Activated naive CD4-positive, alpha-beta T cell treated with anti-CD3 and anti-CD28 coated beads, Interleukin-2, amount 10 ng/mL, durations not matched to agents 7 days and 5 days (primary cell): ENCODE results near the gene MEF2D.

ENCODE experiments used
- CTCF ChIA-PET: fragments of 350-600 bp; sonication (Branson Sonifier 250); formaldehyde crosslinking; loops from one replicate; lab custom pipeline; 2021; ENCODE audit warnings: antibody characterized with exemption; lab: Charles Lee
- DNase-seq: peaks from one replicate; pipeline ENCODE4 v3.0.0-alpha.2; 2020
- H3K27ac Mint-ChIP-seq: one replicate; pipeline ENCODE4 v1.8.0; 2021; ENCODE audit warnings: mild to moderate bottlenecking, moderate library complexity, mixed read lengths
- H3K27me3 Mint-ChIP-seq: one replicate; pipeline ENCODE4 v1.8.0; 2021; ENCODE audit warnings: mild to moderate bottlenecking, mixed read lengths
- H3K36me3 Mint-ChIP-seq: one replicate; pipeline ENCODE4 v1.8.0; 2021; ENCODE audit warnings: mixed read lengths
- H3K4me1 Mint-ChIP-seq: one replicate; pipeline ENCODE4 v1.8.0; 2021; ENCODE audit warnings: mixed read lengths
- H3K4me3 Mint-ChIP-seq: one replicate; pipeline ENCODE4 v1.8.0; 2021; ENCODE audit warnings: mild to moderate bottlenecking, moderate library complexity, mixed read lengths
- H3K9me3 Mint-ChIP-seq: one replicate; pipeline ENCODE4 v1.8.0; 2021; ENCODE audit warnings: mixed read lengths

MEF2D gene

DNA sequence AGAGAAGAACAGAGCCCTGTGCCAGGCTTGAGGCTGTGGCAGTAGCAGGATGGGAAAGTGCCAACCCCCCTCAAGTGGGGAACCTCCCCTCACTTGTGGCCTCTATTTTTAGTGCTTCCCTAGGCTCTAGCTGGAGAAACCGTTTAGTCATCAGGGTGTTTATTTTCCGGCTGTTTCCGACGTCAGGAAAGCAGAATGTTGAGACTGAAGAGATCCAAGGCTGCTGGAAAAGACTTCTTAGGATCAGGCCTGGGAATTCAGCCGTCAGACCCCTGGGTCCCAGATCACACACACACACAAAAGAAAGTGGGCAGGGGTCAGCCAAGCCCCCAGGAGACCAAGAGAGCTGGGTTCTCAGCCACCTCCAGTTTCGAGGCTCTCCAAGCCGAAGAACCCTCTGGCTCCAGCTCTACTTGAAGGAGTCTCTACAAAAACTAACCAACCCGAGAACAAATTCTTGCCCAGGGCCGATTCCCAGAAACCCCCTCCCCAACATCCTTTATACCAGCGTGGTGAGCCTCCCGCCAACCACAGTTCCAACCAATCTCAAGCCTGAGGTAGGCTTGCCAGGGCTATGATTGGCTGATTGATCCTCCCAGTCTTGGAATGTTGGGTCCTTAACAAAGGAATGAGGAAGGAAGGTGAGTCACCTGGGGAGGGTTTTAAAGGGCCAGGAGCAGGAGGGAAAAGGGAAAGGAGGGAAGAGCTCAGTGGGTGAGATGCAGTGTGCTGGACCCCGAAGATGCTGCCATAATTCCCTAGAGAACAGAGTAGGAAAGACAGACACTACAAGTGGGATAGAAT, 2.5 kb upstream of the MEF2D start:
- Mint-ChIP-seq H3K27ac (peak overlapping the region; percentile 98), H3K4me3 (peak overlapping the region; percentile 10)
- DNase-seq = no peak

DNA sequence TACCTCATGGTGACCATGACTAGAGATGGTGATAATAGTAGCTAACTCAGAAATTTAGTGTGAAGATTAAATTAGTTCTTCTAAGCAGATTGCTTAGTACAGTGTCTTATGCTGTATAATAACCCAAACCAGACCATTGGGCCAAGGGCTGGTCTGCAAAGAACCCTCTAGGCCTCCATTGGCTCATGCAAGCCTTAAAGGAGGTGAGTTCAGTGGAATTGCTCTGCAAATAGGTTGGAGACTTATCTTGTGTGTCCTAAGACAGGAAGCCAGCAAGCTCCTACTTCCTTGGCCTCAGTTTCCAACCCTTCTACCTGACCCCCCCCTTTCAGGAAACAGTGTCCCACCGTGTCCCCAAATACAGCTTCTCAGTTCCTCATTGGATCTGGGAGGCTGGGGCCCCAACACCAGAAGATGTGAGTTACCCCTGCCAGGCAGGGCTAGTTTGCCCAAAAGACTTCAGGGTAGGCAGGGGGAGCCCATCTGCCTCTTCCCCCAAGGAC, 1.9 kb upstream of the MEF2D start:
- Mint-ChIP-seq H3K4me3 (peak overlapping the region; percentile 76), H3K9me3 (no peaks in the 10 kb centered on the region), H3K4me1 (peaks cover 71% of the 10 kb centered on the region), H3K27me3 (peaks cover 5% of the 10 kb centered on the region), H3K36me3 (peaks cover 15% of the 10 kb centered on the region), H3K27ac (peak overlapping the region; percentile 98)
- CTCF ChIA-PET = interaction anchor here (1.3 to 10.8 kb wide), 4 partner anchors 17 to 106 kb away, joined by 6 to 150 read pairs (median 14); no protein-coding TSS in a partner anchor
- DNase-seq = no peak

More for the DNA sequence above, 2.5 kb upstream of the MEF2D start:
- Mint-ChIP-seq H3K4me1 (peaks cover 71% of the 10 kb centered on the region), H3K36me3 (peaks cover 12% of the 10 kb centered on the region), H3K9me3 (no peaks in the 10 kb centered on the region), H3K27me3 (peaks cover 5% of the 10 kb centered on the region)
- CTCF ChIA-PET = interaction anchor here (1.1 to 10.8 kb wide), 5 partner anchors 18 to 105 kb away, joined by 5 to 150 read pairs (median 8); partner anchors contain the start of gene GPATCH4

DNA sequence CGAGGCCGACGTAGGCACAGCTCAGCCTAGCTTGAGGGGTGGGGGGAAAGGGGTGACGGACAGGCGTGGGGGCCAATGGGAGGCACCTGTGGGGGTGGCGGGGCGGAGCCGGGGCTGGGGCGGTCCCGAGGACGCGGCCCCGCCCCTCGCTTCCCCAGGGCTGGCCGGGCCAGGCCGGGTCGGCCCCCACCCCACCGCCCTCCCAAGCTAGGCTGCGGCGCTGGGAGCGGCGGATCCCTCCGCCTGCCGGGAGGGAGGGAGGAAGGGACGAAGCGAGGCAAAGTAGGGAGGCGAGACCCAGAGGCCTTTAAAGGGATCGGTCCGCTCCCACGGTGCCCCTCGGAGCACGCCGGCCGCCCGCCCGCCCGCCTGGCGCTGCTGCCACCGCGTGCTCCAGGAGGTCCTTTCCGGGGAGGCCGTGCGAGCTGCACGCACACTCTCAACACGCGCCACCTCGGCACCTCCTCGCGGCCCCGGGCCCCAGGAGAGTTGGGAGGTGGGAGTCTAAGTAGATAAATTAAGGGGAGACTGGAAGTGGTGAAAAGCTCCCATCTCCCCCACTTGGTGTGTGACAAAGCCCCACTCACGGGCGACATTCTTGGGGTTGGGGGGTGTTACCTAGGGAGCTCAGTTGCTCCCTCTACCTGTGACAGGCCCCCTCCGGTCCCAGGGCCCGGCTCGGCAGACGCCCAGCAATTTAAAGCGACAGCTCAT, 375 bp upstream of the MEF2D start:
- H3K9me3 Mint-ChIP-seq = no peaks in the 10 kb centered on the region
- CTCF ChIA-PET = interaction anchor here (0.6 to 10.8 kb wide), 9 partner anchors 15 to 85 kb away, joined by 3 to 150 read pairs (median 3); no protein-coding TSS in a partner anchor
- peak; percentile 93 for DNase-seq
- H3K27me3 Mint-ChIP-seq = peaks cover 5% of the 10 kb centered on the region
- H3K27ac Mint-ChIP-seq = peak overlapping the region; percentile 98
- H3K4me3 Mint-ChIP-seq = peak overlapping the region; percentile 89
- H3K4me1 Mint-ChIP-seq = peaks cover 76% of the 10 kb centered on the region
- peaks cover 25% of the 10 kb centered on the region for H3K36me3 Mint-ChIP-seq

DNA sequence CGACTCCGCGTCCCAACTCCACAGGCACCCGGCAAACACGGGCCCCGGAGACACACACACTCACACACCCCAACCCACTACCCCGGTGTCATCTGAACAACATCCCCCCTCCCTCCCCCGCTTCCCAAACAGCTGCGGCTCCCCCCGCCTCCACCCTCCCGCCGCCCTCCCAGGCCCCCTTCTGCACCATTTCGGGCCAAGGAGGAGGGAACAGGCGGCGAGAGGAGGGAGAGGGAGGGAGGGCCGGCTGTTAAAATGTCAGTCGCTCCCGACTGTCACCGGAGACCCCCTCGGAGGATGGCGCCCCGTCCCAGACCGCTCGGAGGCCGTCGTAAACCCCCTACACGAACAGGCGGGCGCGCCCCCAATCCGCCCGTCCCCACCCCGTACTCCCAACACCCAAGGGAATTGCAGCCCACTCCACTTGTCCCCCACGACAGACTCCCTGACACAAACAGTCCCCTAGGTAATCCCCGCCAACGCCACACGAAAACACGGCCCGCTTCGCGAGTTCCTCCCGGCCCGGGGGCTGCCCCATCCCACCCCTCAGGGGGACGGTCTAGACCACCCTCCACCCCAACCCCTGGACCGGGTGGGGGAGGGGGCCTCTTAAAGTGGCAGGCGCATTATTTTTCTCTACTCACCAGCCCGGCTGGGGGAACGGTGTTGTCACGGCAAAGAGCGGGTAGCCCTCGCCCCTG, 583 bp downstream of the MEF2D start:
- Mint-ChIP-seq H3K4me3 (peak overlapping the region; percentile 89), H3K36me3 (peaks cover 31% of the 10 kb centered on the region), H3K27me3 (peaks cover under 1% of the 10 kb centered on the region), H3K9me3 (no peaks in the 10 kb centered on the region), H3K27ac (peak overlapping the region; percentile 95), H3K4me1 (peaks cover 74% of the 10 kb centered on the region)
- DNase-seq = peak; percentile 70
- CTCF ChIA-PET = interaction anchor here (0.9 to 10.8 kb wide), 3 partner anchors 14 to 41 kb away, joined by 3 to 150 read pairs (median 21); no protein-coding TSS in a partner anchor

DNA sequence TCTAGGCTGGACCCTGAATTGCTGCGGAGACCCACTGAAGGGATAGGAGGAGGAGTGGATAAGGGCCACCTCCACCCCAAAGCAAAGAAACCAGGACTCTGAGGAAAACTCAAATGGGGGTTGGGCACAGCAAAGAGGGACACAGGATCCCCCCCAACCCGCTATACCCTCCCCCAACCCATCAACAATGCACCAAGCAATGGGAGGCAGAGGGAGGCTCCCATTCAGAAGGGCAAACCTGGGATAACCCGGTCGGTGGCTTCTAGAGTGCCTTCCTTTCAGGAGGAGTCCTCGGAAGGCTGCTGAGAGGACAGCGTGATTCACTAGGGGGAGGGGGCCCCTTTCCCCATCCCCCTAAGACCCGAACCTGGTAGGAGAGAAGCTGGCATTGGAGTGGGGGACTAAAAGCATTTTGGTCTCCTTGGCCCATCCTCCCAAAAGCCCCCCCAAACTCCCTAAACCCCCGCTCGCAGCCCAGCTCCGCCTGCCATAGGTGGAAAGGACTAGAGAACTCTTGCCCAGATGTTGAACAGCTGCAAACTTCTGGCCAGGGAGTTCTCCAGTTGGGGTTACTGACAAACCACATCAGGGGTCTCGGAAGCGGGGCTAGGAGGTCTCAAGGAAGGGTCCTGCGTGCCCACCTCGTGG, 1.3 kb downstream of the MEF2D start:
- H3K27me3 Mint-ChIP-seq = no peaks in the 10 kb centered on the region
- H3K4me1 Mint-ChIP-seq = peaks cover 72% of the 10 kb centered on the region
- H3K4me3 Mint-ChIP-seq = peak overlapping the region; percentile 89
- CTCF ChIA-PET = interaction anchor here (0.9 to 10.8 kb wide), 3 partner anchors 14 to 40 kb away, joined by 3 to 150 read pairs (median 3); no protein-coding TSS in a partner anchor
- no peaks in the 10 kb centered on the region for H3K9me3 Mint-ChIP-seq
- peaks cover 33% of the 10 kb centered on the region for H3K36me3 Mint-ChIP-seq
- H3K27ac Mint-ChIP-seq = peak overlapping the region; percentile 82
- DNase-seq = no peak

DNA sequence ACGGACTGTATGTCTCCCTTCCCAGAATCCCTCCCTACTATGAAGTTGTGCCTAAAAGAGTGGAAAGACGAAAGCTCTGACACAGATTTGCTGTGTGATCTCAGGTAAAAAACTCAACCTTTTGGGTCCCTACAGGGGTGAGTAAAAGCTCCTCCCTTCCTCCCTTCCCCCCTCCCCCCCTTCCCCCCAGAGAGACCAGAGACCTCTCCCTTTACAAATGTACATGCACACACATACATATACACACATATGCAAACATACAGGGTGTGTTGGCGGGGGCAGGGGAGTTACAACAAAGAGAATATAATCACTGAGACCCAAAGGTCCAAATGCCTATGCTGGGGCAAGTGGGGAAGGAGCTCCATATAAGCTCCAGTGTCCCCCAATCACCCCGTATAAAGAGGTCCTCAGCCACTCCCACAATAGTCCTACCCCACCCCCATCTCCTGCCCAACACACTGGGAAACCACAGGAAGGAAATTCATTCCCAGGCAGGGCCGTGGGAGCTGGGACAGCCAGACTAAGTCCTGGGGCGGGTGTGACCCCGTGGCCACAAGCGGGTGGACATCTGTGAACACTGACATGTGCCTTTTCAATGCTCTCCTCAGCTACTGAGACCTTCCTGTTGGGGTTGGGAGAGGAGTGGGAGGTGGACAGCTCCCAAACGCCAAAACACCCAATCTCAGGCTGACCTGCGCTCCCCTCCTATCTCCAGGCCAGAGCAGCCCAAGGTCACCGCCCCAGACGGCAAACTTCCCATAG, 2.0 kb downstream of the MEF2D start:
- no peaks in the 10 kb centered on the region for H3K27me3 Mint-ChIP-seq
- DNase-seq = no peak
- CTCF ChIA-PET = interaction anchor here (0.8 to 10.8 kb wide), 5 partner anchors 11 to 110 kb away, joined by 3 to 150 read pairs (median 3); no protein-coding TSS in a partner anchor
- H3K27ac Mint-ChIP-seq = peak overlapping the region; percentile 82
- H3K4me1 Mint-ChIP-seq = peaks cover 71% of the 10 kb centered on the region
- no peaks in the 10 kb centered on the region for H3K9me3 Mint-ChIP-seq
- H3K36me3 Mint-ChIP-seq = peaks cover 30% of the 10 kb centered on the region
- H3K4me3 Mint-ChIP-seq = peak overlapping the region; percentile 89

DNA sequence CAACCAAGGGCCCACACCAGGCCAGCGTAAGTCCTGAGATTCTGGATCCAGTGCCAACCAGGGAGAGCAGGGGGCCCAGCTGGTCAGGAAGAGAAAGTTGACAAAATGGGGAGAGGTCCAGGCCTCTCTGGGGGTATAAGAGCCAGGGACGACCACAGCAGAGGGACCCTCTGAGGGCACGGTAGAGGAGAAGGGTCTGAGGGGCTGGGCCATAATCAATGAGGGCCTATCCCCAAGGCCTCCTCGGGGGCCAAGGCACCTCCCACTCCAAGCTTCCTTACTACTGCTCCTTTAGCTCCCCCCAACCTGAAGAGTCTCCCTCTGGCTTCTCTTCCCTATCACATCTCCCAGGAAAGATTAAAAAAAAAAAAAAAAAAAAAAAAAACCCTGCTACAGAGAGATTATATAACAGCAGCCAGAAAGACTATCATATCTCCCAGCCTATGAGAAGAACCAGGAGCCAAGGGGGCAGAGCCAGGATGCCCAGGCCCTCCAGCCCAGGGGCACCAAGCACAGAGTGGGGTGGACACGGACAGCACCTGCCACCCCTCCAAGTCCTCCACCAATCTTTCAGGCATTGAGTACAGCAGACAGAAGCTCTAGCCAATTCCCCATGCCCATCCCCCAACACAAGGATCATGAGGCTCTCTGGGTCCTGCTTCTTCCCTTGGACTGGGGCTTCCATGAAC, 2.7 kb downstream of the MEF2D start:
- Mint-ChIP-seq H3K9me3 (no peaks in the 10 kb centered on the region), H3K4me3 (peak overlapping the region; percentile 89), H3K27me3 (no peaks in the 10 kb centered on the region), H3K27ac (peak overlapping the region; percentile 37), H3K36me3 (peaks cover 31% of the 10 kb centered on the region), H3K4me1 (peaks cover 67% of the 10 kb centered on the region)
- no peak for DNase-seq
- CTCF ChIA-PET = interaction anchor here (0.8 to 10.8 kb wide), 4 partner anchors 12 to 111 kb away, joined by 3 to 150 read pairs (median 4); no protein-coding TSS in a partner anchor

DNA sequence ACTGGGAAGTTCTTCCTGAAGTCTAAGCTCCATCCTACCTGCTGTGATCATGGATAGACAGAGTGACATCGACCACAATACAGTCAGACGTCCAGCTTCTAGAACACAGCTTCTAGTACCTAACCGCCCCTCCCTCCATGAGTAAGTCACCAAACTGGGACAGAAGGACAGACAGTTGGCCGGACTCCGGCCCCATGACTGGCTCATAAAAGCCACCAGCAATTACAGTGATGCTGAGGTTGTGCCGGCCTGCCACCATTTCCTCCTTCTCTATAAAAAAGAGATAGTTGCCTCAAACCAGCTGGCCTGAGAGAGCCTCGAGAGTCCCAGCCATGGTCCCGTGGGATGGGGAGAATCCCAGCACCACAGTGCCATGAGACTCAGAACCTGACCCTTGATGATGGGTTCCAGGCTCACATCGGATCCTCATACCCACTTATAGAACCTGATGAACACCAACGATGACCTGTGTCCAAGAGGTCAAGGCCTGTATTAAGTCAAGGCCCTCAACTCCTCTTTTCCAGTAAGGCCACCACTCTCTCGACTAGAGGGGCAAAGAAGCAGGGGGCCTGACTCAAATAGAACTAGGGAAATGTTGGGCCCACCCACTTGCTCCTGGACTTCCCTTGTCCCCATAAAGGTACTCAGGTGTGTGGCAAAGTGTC, 3.4 kb downstream of the MEF2D start:
- CTCF ChIA-PET = interaction anchor here (0.8 to 10.8 kb wide), 2 partner anchors 12 to 23 kb away, joined by 3 to 150 read pairs; no protein-coding TSS in a partner anchor
- no peak for DNase-seq
- Mint-ChIP-seq H3K27me3 (no peaks in the 10 kb centered on the region), H3K4me1 (peaks cover 67% of the 10 kb centered on the region), H3K4me3 (no peak overlapping the region), H3K27ac (peak overlapping the region; percentile 37), H3K9me3 (no peaks in the 10 kb centered on the region), H3K36me3 (peaks cover 38% of the 10 kb centered on the region)

DNA sequence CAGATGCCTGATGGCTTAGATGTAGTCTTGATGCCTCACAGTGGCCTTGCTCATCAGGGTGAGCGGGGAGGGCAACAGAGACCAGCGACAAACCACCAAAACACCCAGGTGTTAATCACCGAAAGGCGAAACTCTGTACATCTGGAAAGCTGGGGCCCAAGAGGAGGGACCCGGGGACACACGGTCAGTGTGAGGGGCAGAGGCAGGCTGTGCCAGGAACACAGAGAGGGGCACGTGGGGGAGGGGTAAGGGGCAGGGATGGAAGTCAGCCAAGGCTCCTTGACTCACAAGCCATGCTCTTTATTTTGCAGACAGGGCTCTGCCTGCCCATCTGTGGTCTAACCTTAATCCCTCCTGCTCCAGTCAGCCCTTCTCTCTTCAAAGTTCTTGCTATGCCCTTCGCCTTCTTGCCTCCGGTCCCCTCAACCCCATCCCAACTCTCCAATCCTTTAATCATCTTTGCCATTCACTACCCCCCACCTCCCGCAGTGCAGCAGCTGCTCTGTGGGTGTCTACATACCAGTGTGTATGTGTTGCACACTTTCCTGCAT, 4.3 kb downstream of the MEF2D start:
- Mint-ChIP-seq H3K9me3 (no peaks in the 10 kb centered on the region), H3K4me1 (peaks cover 67% of the 10 kb centered on the region), H3K27me3 (no peaks in the 10 kb centered on the region), H3K36me3 (peaks cover 44% of the 10 kb centered on the region), H3K4me3 (no peak overlapping the region), H3K27ac (peak overlapping the region; percentile 34)
- CTCF ChIA-PET = interaction anchor here (0.8 to 10.8 kb wide), 2 partner anchors 11 to 22 kb away, joined by 3 to 150 read pairs; no protein-coding TSS in a partner anchor
- DNase-seq = no peak

DNA sequence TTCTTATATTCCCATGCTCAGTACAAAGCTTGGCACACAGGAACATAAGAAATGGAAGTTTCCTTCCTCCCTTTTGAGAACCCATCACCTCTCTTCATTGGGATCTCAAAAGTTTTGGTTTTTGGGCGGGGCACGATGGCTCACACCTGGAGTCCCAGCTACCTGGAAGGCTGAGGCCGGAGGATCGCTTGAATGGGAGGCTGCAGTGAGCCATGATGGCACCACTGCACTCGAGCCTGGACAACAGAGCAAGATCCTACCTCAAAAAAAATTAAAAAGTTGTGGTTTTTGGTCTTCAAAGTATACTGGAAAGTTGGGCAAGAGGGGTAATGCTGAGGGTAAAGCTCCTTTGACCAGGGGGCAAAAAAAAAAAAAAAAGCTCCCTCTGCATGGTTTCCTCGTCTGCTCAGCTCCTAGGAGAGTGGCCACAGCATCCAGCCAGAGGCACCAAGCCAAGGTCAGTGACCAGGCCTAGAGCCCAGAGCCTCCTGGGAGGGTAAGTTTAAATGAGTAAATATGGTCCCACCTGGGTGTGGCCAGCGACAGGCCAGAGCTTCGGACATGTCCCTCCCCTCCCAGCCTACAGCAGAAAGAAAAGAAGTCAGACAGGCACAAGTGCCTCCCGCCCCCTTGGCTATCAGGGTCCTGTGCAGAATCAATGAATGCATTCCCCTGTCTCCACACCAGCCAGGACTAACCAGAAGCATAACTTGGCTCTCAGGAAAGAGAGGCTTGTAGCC, 5.0 kb downstream of the MEF2D start:
- Mint-ChIP-seq H3K4me3 (no peak overlapping the region), H3K36me3 (peaks cover 47% of the 10 kb centered on the region), H3K9me3 (no peaks in the 10 kb centered on the region), H3K4me1 (peaks cover 74% of the 10 kb centered on the region), H3K27me3 (no peaks in the 10 kb centered on the region), H3K27ac (peak overlapping the region; percentile 34)
- CTCF ChIA-PET = interaction anchor here (10.8 kb wide), 1 partner anchor 10 kb away, joined by 150 read pairs; no protein-coding TSS in a partner anchor
- DNase-seq = no peak
